GM19099 (cell line): ENCODE results near the gene FREY1.

Source experiments
- POLR2A ChIP-seq: IDR thresholded peaks from 3 replicates; pipeline ENCODE4 v1.6.1; 2011; ENCODE audit warnings: low read depth; ENCODE audit not compliant: insufficient read length; ENCODE audit errors: extremely low read depth

FREY1 gene

GRCh38 chr11:45890886-45891550 is 16.1 kb downstream of the FREY1 start:
- TF ChIP-seq POLR2A, result no peak

- TF ChIP-seq POLR2A, result no peak
Observed at GRCh38 chr11:45889966-45890365, 17.1 kb downstream of the FREY1 start.

GRCh38 chr11:45889555-45889954 is 17.5 kb downstream of the FREY1 start:
- TF ChIP-seq POLR2A, result no peak

- TF ChIP-seq POLR2A, result no peak
Observed at GRCh38 chr11:45887587-45887986, 19.5 kb downstream of the FREY1 start.

- no peak for TF ChIP-seq POLR2A
Observed at GRCh38 chr11:45886816-45887520, 20.1 kb downstream of the FREY1 start.

GRCh38 chr11:45885921-45886721 is 20.9 kb downstream of the FREY1 start:
- TF ChIP-seq POLR2A, result no peak

- no peak for TF ChIP-seq POLR2A
Observed at GRCh38 chr11:45885274-45885920, 21.7 kb downstream of the FREY1 start, which contains the start of gene MAPK8IP1. TSS of gene MAPK8IP1 (plus strand) at chr11:45885651. CDS start at chr11:45885821, 170 bp downstream.

GRCh38 chr11:45884596-45885185 is 22.4 kb downstream of the FREY1 start:
- TF ChIP-seq POLR2A, result no peak

- no peak for TF ChIP-seq POLR2A
Observed at GRCh38 chr11:45881708-45882368, 25.2 kb downstream of the FREY1 start.

- TF ChIP-seq POLR2A, result no peak
Observed at GRCh38 chr11:45880772-45881570, 26.1 kb downstream of the FREY1 start.

- TF ChIP-seq POLR2A, result no peak
Observed at GRCh38 chr11:45879803-45880686, 27.0 kb downstream of the FREY1 start.

- TF ChIP-seq POLR2A, result no peak
Observed at GRCh38 chr11:45877845-45878244, 29.2 kb downstream of the FREY1 start.
